ENCODE measurements around the gene TESK2.
"Not testable (repeated sequence)": the region's sequence is repeated elsewhere in the genome, so short reads cannot be mapped to it uniquely, and the experiment has no call there.

Gene TESK2

DNA sequence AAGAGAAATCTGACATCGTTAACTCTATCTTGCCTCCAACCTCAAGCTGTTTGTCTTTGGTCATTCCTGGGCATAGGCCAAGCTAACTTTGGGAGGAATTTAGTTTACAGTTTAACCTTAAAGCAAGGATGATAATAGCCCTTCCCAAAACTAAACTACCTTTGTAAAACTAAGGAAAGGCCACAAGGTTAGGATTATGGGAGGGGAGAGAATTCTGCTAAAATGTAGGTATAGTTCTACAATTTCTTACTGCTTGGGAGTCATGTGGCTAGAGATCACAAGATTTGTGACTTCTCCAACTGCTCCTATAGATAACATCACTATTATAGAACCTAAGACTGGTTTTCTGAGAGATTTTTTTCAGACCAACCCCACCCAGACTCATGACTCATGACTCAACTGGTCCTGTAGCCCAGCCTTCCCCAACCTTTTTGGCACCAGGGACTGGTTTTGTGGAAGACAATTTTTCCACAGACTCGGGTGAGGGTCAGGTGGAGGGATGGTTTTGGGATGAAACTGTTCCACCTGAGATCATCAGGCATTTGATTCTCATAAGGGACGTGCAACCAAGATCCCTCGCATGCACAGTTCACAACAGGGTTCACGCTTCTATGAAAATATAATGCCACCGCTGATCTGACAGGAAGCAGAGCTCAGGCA lies 80.0 kb downstream of the TESK2 start:
- DNase-seq = no peak

DNA sequence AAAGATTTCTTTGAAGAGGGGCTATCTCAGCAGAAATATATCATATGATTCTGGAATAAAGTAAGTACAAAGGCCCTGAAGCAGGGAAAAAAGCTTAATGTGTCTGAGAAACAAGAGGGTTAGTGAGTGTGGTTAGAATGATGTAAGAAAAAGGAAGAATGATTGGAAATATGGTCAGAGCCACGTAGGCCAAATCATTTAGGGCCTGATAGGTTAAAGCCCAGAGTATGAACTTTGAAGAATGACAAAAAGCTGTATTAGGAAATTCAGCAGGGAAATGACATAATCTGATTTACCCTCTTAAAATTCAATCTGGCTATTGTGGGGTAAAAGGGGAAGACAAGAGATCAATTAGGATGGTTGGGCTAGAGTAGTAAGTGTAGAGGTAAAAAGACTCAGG lies 81.7 kb downstream of the TESK2 start:
- no peak for DNase-seq

DNA sequence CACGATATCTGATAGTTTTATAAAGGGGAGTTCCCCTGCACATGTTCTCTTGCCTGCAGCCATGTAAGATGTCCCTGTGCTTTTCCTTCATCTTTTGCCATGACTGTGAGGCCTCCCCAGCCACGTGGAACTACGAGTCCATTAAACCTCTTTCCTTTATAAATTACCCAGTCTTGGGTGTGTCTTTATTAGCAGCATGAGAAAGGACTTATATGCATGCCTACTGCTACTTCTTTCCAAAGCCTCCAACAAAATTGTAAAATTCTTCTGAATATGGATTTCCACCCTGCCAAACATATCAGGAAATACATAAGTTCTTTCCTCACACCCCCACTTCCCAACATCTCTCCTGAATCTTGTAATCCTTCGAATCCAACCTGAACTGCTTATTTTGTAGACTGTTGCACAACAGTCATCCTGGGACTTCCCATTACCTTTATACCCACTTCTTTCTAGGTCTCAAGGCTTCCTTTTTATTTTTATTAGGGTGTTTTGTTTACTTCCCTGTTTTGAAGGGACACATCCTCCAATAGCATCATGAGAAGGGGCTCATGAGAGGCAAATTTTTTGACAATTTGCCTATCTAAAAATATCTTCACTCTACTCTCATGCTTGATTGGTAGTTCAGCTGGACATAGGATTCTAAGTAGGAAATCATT lies 83.2 kb downstream of the TESK2 start:
- DNase-seq = no peak

DNA sequence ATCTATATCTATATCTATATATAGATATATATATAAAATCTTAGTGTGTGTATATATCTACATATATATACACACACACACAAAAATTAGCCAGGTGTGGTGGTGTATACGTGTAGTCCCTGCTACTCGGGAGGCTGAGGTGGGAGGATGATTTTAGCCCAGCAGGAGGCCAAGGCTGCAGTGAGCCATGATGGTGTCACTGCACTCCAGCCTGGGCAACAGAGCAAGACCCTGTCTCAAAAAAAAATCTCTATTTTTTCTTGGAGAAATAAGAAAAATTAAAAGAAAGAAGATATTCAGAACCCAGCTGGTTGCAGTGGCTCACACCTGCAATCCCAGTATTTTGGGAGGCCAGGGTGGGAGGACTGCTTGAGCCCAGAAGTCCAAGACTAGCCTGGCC lies 85.3 kb downstream of the TESK2 start:
- no peak for DNase-seq

DNA sequence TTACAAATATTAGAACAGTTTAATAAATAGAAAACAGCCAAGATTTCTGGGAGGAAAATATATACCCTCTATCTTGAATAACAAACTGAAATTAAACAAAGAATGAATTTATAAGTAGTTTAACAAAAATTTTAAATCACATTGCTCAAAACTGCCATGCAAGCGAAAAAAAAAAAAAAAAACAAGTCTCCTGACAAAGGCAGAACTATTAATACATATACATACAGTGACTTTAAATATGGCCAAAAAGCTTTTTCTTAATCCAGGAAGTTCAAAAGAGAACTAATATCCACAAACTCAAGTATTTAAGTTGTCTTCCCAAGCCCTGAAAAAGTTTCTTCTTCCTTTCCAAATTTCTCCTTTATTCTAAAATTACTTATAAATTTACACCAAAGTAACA lies 87.2 kb downstream of the TESK2 start:
- no peak for DNase-seq

DNA sequence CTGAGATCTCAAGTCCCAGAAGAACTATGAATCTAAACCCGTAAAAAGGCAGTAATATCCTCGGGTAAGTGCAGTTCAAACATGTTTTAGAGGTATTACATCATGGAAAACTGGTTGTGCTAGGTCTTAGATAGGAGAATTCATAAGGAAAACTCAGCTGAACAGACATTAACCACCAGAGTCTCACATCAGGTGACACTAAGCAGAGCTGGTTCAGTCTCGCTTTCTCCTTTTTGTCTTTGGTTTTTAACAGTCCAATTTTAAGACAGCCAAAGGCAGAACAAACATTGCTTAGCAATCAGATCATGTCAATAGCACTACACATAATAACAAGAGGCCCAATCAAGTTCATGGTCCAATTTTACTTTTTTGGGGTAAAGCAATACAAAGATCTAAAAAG lies 87.7 kb downstream of the TESK2 start:
- DNase-seq = no peak

DNA sequence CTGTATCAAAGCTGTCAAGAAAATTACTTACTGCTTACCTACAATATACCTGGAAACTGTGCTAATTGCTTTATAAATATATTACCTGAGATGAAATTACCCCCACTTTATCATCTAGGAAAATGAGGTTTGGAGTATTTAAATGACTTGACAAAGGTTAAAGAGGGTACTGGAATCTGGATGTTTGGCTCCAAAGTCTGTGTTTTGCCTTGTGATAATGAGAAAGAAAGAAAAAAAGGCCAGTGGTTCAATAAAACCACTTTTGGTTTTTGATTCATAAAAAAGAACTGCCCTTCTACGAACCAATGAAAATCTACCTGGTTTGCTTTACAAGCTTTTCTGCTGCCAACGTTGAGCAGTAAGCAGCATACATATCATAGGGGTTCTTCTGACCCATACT lies 89.4 kb downstream of the TESK2 start:
- no peak for DNase-seq

DNA sequence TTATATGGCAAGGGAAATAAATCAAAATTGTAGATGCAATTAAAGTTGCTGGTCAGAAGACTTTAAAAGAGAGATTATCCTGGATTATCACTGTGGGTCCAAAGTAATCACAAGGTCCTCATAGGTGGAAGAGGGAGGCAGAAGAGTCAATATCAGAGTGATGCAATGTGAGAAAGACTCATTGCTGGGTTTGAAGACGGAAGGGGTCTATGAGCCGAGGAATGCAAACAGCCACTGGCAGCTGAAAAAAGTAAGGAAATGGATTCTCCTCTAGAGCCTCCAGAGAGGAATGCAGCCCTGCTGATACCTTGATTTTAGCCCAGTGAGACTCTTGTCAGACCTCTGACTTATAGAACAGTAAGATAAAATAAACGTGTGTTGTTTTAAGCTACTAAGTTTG lies 90.9 kb downstream of the TESK2 start:
- no peak for DNase-seq

DNA sequence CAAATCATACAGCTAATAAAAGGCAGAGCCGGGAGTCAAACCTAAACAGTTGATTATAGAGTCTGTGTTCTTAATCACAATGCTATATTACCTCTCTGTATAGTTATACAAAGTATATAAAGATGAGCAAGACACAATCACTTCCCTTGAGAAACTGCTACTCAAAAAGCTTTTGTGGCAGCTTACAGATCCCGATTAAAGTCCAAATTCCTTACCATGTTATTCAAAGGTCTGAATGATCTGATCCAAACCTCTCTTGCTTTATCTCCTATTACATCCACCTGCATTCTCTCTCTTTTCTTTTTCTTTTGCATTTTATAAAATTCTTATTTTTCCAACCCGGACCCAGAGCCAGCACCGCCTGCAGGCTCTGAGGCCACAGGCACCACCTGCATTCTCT lies 93.7 kb downstream of the TESK2 start:
- DNase-seq = no peak

DNA sequence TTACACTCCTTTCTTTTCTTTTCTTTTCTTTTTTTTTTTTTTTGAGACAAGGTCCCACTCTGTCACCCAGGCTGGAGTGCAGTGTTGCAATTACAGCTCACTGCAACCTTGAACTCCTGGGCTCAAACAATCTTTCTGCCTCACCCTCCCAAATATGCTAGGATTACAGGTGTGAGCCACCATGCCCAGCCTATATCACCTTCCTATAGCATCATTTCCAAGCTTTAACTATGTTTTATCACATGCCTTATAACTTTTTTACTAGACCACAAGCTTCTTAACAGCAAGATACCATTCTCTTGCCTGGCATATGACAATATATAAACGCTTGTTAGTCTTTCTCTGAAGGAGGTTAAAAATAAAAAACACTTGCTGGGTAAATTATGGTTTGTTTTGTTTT lies 95.4 kb downstream of the TESK2 start:
- no peak for DNase-seq

DNA sequence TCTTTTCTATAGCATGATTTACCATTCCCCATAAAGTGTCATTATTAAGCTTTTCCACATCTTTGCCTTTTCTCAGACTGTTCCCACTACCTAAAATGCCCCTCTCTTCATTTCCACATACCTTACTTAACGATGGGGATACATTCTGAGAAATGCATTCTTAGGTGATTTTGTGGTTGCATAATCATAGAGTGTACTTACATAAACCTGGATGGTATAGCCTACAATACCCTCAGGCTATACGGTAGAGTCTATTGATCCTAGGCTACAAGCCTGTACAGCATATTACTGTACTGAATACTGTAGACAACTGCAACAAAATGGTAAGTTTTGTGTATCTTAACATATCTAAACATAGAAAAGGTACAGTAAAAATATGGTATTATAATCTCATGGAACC lies 95.9 kb downstream of the TESK2 start:
- no peak for DNase-seq

DNA sequence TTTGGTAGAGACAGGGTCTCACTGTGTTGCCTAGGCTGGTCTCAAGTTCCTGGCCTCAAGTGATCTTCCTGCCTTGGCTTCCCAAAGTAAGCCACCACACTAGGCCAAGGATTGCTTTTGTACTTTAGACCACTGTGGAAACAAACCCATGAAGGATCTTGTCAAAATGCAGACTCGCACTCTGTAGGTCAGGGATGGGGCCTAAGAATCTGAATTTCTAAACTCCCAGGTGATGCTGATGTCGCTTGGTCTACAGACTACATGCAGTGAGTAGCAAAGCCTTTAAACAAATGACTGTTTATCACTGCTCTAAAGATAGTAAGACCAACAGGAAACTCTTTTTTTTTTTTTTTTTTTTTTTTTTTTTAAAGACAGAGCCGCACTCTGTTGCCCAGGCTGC lies 96.6 kb downstream of the TESK2 start:
- no peak for DNase-seq

DNA sequence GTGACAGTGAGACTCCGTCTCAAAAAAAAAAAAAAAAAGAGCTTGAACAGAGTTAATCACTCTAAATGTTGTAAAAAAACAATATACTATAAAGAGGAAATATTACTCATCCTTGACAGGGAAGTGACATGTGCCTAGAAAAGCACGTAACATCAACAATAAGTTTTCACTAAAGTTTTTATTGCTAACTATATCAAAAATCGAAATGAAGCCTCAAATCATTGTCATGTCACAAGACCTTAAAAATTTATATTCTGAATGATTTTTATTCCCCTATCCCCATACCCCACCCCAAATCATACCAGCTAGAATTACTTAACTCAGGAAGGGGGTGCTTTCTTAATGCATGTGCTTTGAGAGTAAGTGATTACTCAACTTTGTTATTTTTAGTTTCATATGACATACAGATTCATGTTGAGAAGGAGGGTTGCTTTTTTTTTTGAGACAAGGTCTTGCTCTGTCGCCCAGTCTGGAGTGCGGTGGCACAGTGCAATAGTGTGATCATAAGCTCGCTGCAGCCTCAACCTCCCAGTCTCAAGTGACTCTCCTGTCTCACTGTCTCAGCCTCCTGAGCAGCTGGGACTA lies 97.2 kb downstream of the TESK2 start:
- no peak for DNase-seq

DNA sequence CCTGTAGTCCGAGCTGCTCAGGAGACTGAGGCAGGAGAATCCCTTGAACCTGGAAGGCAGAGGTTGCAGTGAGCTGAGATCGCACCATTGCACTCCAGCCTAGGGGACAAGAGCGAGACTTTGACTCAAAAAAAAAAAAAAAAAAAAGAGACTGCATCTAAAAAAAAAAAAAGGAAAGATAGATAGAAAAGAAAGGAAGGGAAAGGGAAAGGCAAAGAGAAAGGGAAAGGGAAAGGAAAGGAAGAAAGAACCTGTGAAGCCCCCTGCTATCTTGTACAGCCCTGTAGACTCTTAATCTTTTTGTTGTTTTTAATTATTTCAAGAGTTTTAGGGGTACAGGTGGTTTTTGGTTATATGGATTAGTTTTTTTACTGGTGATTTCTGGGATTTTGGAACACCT lies 104.7 kb downstream of the TESK2 start:
- no peak for DNase-seq

DNA sequence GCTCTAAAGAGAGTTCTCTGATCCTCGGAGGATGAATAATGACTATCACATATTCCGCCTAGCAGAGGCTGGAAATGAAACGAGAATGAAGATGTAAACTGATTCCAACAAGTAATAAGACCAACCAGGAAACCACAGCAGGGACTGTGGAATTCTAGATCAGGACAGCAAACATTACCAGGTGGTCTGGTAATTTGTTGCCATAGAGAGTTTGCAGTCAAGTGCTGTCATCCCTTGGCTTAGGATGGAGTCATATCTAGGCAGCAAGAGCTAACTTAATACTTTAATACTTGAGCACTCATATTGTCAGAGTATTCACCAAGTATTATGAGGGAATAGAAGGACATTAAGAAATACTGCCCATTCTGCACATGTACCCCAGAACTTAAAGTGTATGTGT lies 105.7 kb downstream of the TESK2 start:
- DNase-seq = no peak

DNA sequence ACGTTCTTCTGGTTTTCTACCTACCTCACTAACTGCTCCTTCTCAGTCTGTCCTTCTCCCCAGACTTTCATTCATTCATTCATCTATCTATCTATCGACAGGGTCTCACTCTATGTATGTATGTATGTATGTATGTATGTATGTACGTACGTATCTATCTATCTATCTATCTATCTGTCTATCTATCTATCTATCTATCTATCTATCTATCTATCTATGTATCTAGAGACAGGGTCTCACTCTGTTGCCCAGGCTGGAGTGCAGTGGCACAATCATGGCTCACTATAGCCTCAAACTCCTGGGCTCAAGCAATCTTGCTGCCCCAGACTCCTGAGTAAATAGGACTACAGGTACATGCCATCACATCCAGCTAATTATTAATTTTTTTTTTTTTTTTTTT lies 106.8 kb downstream of the TESK2 start:
- not testable (repeated sequence) for DNase-seq

DNA sequence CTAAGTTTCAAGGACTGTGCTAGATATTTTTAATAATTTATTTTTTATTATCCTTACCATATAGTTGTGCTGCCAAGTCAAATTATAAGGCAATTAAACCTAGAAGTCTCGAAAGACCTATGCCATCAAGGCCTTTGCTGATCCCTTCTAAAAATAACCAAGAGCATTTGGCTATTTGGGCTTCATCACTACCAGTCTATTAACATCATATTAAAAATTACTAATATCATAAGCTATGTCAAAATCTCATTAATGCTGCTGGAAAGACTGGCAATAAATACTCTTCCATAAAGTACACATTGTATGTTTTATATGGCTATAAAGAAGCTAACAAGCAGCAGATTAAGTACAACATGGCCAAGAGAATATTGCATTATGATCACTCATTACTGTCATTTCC lies 107.8 kb downstream of the TESK2 start:
- no peak for DNase-seq

DNA sequence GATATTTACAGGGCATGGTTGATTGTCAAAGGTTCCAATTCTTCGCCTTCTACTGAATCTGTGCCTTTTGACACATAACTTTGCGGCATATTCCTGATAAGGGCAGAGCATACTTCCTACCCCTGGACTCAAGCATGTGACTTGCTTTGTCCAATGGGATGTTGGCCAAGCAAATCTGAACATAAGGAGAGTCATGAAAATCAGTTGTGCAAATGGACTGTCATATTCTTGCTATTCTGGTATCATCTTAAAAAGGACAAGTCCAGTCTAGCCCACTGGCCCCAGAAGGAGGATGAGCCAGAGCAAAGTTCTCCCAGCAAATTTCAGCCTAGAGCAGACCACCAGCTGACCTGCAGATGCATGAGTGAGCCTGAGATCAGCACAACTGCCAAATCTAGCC lies 109.7 kb downstream of the TESK2 start:
- no peak for DNase-seq

DNA sequence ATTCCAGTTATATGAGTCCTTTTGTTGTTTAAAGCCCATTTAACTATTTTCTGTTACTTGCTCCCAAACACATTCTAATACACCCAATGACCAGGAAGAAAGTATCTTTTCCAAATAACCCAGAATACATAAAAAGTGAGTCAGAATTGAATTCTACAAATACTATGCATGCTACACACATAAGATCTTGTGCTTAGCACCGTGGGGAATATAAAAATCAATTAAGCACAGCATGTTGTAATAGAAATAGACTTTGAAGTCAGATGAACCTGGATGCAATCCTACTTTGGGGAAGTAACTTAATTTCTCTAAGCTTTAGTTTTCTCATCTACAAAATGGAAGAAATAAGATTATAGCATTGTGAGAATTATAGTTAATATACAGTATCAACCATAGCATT lies 110.2 kb downstream of the TESK2 start:
- no peak for DNase-seq

DNA sequence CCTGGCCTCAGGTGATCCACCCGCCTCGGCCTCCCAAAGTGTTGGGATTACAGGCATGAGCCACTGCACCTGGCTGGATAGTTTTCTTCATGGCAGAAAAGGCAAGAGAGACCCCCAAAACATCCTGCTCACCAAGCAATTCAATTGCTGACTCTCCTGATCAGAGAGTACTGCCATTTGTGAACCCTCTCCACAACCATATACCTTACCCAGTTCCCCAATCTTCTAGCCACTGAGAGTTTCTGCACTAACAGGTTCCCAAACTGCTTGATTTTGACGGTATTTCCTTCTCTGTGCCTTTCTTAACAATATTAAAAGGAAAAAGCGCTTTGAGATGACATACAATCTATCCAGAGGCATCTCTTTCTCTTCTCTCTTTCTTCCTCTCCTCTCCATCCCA lies 110.8 kb downstream of the TESK2 start:
- no peak for DNase-seq

DNA sequence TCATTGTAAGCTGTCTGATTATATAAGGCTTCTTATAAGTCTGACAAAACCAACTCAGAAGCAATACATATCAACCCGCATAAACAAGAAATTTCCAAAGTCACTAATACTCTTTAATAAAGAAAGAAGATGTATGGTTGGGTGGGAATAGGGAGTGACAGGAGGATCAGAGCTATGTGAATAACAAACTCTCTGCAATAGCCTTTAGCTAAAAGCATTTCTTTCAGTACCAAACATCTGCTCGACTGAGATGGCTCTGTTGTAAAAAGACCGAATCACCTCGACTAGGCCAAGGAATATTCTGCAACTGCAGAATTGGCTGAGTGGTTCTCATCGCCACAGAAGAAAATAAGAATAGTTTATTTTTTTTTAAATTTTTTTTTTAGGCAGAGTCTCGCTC lies 111.4 kb downstream of the TESK2 start:
- DNase-seq = no peak

DNA sequence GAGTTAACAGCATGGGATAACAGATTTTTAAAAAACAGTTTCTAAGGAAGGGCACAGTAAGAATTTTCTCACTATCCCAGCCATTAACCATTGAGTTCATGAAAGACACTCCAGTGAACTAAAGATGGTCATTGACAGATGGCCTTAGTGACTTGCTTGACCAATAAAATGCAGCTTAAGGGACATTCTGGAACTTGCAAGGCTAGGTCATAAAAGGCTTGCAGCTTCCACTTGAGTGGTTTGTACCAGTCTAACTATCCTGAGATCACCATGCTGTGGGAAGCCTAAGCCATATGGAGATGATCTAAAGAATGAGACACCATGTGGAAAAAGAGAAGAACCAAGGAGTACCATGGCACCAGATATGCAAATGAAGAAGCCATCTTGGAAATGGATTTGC lies 112.8 kb downstream of the TESK2 start:
- DNase-seq = no peak

DNA sequence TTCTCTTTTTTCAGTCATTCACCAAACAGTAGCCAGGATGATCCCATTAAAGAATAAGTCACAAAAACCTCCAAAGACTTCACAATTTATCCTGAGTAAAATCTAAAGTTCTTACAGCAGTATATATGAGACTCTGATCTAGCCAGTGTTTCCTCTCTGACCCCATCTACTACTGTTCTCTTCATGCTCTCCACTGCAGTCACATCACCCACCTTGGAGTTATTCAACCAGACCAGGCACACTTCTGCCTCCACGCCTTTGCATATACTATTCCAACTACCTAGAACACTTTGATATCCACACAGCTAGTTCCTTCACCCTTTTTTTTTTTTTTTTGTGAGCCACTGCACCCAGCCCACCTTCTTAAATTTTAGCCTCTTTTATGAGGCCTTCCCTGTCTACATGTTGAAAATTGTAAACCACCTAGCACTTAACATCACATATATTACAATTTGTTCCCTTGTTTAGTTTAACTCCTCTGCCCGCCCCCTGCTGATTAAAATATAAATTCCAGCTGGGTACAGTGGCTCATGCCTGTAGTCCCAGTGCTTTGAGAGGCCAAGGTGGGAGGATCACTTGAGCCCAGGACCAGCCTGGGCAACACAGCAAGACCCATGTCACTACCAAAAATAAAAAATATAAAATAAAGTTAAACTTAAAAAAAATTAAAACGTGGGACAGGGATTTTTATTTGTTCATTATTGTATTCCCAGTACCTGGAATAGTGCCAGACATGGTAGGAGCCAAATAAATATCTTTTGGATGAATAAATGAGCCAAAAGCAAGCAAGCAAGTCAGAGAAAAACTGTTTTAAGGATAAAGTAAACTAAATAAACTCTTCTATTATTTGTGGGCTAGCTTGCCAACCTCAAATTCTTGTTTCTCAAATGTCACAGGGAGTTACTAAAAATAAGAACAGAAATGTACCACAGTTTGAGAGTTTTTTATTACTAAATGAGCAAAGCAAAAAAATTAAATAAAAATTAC lies 115.6 kb downstream of the TESK2 start:
- no peak for DNase-seq

DNA sequence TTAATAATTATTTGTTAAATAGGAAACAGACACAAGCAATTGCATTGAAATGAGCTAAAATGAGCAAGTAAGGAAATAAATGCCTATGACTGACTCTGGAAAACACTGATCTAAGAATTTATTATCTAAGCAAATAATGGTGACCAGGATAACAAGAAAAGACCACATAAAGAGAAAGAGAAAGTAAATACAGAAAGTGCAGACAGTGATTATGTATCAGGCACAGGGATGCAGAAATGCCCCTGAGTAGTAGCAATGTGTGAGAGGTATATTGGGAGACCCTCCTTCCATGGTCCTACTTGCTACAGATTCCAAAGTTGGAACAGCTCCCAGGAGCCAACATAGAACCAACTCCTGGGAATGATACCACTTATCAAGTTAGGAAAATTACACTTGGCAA lies 117.4 kb downstream of the TESK2 start:
- DNase-seq = no peak
